Measurements from ENCODE around the gene P2RX1.

The P2RX1 gene

DNA sequence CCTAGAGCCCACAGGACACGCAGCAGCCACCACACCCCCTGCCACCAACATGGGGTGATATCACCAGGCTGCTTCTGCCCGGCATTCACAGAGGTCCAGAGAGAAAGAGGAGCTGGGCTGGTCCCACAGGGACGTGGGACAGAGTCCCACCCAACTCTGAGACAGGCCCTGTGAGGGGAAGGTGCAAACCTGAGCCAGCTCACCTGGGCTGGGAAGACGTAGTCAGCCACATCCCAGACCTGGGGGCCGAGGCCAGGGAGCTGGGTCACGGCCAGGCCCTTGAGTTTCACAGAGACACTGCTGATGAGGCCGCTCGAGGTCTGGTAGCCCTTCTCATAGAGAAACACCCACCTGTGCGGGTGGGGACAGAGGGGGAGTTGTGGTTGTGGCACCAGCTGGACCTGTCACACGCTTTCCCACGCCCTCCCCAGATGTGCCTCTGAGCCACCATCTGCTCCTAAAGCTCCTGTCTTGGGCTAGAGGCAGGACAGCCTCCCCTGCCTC is 11.2 kb downstream of the P2RX1 start:
- no peak for DNase-seq (ENCODE audit: low spot score)

DNA sequence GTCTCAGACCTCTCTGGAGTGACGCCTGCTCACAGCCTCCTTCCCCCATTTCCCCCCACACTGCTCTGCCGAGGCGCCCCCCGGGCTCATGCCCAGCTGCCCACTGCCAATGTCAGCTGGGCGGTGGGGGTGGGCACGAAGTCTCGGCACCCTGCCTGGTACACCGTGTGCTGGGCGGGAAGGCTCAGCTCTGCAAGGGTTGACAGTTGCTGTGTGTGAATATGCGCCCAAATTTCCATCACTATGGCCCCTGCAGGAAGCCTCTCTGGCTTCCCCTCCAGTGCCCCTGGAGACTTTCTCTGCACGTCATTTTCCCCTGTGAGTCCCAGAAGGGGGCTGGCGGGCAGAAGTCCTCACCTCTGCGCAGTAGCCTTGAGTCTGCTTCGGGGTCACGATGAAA is 11.8 kb downstream of the P2RX1 start:
- DNase-seq (ENCODE audit: low spot score), result no peak

DNA sequence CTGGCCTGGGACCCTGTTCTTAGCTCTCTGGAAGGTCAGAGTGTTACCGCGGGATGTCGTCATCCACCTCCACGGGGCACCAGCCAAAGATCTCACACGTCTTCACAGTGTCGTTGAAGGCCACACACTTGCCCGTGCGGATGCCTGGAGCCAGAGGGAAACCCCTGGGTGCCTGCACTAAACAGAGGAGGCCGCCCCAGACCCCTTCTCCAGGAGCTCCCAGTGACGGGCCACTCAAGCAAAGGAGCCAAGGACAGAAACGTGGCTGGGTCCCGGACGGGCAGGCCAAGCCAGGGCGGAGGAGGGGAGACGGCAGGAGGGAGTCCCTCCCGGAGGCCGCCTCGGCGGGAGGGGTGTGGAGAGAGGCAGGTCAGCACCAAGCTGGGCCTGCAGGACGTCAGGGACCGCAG is 12.4 kb downstream of the P2RX1 start:
- no peak for DNase-seq (ENCODE audit: low spot score)

DNA sequence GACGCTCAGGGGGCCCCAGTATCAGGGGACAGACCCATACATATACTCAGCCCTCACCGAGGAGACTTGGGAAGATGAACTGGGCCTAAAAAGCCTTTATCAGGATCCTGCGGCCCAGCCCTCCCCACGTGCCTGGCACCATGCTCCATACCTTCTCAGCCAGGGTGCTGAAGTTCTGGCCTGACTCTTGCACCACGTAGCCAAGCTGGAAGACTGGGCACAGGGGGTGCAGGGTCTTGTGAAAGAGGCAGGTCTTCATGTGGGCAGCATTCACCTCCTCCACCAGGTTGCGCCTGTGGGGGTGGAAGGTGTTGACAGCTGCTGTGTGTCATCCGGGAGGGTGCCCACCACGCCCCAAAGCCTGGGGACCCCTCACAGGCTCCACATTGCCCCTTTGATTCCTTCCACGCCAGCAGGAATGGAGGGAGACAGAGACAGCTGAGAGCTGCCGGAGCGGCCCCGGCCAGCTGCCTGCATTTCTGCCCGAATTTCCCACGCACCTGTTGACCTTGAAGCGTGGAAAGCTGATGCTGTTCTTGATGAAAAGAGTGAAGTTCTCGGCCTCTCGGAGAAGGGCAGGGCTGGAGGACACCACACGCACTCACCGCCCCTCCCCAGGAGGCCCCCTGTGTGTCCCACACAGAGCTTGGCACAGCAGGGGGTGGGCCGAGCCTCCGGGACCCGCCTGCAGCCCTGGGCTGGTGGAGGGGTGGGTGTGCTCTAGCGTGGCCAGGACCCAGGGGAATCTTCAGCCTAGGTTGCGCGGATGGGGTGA is 13.0 kb downstream of the P2RX1 start:
- DNase-seq (ENCODE audit: low spot score), result no peak

DNA sequence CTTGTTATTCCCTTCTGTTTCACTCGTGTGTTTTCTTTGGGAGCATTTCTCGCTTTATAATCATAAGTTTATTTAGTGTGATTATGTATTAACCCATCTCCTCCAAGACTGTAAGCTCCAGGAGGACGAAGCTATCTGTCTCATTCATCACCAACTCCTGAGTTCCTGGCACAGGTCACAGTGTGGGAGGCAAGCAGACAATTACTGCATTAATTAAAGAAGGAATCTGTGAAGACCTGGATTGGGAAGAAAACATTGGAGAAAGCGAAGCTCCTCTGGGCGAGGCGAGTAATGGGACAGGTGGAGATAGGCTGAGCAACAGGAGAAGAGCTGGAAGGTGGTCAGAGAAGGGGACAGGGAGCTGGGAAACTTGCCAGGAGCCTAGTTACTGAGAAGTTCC is 15.6 kb downstream of the P2RX1 start:
- no peak for DNase-seq (ENCODE audit: low spot score)

DNA sequence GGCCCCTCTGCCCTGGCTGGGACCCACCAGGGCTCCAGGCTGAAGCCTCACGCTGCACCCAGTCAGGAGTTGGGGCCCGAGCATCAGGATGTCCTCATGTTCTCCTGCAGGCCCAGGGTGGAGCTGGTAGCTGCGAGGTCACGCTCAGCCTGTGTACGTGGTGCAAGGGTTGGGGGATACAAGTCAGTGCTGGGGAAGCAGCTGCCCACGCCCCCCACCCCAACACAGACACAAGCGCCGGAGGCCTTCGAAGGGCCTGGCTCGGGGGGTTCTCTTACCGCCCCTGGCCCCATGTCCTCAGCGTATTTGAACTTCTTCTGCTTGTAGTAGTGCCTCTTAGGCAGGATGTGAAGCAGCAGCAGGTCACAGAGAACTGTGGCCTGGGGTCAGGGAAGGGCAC is 18.5 kb downstream of the P2RX1 start:
- no peak for DNase-seq (ENCODE audit: low spot score)

DNA sequence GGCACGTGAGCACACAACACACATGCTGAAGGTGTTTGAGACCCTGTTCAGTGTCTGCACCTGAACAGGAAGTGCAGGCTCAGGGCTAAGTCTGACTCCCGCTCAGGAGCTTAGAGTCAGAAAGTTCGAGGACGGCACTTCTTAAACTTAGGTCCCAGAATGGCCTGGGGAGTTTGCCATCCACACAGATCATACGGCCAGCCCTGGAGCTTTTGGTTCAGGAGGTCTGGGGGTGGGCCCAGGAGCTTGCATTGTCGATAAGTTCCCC is 19.4 kb downstream of the P2RX1 start:
- no peak for DNase-seq (ENCODE audit: low spot score)

DNA sequence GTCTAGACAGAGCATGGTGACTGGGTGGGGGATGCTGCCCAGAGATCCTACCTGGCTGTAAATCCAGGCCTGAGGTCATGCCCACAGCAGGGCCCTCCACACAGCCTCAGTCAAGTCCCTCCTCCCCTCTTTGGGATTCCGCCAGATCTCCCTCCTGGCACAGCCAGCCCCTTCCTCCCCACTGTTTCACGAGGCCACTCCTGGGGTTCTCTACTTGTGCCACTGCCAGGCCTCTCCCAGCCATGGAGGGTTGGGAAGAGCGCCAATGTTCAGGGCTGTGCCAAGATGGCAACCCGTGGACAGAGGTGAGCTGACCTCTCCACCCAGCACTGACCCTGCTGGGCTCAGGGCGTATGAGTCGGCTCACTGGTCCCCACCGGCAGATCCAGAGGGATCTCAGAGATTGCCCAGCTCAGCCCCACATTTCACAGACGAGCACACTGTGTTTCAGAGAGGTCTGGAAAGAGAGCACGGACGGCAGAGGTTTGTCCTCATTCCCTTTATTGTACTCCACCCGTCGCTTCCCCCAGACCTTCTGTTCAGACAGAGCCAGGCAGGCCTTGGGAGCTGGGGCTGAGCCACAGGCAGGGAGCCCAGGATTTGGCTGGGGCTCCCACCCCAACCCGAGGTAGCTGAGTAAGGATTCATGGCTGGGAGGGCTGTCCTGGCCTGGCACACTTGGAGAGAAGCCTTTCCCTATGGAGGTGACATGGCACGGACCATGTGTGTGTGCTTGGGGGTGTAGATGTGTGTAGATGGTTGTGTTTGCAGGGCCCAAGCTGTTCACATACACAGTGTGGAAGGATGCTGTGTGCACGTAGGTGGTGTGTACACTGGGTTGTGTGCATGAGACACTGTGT is 19.9 kb downstream of the P2RX1 start:
- no peak for DNase-seq (ENCODE audit: low spot score)

DNA sequence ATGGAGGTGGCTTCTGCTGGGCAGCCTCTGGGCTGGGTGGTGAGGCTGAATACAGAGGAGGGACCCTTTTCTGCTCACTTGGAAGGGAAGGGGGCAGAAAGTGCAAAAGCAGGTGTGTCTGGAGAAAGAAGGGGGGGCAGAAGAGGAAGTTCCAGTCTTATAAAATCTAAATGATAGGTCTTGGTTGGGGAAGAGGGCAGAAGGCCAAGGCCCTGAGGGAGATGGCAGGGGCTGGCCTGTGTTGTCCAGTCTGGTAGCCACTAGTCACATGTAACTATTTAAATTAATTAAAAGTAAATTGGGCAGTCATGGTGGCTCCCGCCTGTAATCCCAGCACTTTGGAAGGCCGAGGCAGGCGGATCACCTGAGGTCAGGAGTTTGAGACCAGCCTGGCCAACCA is 20.9 kb downstream of the P2RX1 start:
- no peak for DNase-seq (ENCODE audit: low spot score)

DNA sequence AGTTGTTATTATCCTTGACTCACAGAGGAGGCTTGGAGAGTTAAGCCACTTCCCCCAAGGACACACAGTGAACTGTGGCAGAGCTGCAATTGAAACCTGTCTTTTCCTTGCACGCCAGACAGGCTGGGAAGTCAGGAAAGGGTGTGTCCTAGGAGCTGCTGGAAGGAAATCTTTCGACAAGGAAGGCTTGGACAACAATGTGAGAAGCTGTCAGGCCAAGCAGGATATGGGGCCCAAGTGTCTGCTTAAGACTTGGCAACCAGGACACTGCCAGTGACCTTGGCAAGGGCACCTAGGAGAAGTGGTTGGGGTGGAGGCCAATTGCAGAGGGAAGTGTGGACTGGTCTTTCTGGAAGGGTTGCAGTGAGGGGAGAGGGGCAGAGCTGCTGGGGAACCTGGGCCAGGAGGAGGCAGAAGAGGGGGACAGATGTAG is 21.3 kb downstream of the P2RX1 start:
- no peak for DNase-seq (ENCODE audit: low spot score)

DNA sequence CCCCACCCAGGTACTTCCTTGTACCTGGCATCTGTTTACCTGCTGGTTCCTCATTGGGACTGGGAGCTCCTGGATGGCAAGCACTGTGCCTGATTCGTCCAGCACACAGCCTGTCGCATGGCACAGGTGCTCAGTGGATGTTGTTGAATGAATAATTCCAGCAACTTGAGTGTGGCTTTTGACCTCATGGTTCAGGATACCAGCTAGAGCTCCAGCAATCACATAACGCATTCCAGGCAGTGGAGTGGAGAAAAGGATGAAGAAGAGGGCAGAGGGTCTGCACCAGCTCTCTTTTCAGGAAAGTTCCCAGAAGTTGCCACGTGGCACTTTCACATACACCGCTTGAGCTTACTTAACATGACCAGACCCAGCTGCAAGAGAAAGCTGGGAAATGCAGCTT is 22.1 kb downstream of the P2RX1 start:
- DNase-seq (ENCODE audit: low spot score), result no peak

DNA sequence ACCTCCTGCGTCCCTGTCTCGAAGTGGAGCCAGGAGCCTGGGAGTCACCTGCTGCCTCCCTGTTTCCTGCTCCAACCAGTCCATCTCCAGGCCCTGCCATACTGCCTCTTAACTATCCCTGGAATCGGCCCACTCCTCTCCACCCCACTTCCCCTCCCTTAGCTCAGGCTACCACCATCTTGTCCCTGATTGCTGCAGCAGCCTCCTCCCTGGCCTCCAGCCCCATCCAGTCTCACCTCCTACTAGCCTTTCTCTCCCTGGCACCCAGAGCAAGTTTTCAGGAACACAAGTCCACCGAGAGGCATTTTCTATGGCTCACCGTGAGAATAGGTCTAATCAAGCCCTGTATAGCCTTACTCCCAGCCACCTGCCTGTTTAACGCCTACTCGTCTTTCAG is 22.5 kb downstream of the P2RX1 start:
- DNase-seq (ENCODE audit: low spot score), result no peak

DNA sequence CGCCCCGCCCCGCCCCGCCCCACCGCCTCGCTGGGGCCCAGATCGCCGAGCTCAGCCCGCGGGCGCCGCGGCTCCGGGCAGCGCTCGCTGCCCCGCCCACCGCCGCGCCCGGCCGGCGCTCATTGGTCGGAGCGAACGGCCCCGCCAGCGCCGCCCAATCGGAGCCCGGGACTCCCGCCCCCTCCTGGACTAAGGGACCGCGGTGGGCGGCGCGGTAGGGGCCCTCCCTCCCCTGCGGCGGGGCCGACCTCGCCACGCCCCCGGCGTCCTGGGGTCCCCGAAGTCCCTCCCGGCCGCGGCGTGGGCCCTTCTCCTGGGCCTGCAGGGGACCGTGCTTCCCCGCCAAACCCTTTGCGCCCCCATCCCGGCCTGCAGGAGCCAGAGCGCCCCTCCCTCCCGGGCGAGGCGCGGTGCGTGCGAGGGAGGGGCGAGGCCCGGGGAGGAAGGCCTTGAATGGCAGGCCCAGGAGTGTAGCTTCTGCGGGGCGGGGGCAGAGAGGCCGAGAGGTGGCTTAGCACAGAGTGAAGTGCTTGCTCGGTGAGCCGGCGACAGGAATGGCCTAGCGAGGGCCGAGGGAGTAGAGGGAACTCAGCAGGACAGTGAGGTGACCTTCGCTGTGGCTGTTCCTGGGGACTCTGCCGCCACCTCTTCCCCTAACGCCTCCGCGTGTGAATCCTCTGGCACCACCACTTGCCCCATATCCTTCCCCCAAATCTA is 23.1 kb downstream of the P2RX1 start, which contains the start of gene CAMKK1:
CAMKK1 (minus strand) TSS at position 51 of the 717 bp plus-strand sequence. CDS start 7,366 bp downstream, outside the sequence.
- DNase-seq (ENCODE audit: low spot score), result peak; percentile 99

DNA sequence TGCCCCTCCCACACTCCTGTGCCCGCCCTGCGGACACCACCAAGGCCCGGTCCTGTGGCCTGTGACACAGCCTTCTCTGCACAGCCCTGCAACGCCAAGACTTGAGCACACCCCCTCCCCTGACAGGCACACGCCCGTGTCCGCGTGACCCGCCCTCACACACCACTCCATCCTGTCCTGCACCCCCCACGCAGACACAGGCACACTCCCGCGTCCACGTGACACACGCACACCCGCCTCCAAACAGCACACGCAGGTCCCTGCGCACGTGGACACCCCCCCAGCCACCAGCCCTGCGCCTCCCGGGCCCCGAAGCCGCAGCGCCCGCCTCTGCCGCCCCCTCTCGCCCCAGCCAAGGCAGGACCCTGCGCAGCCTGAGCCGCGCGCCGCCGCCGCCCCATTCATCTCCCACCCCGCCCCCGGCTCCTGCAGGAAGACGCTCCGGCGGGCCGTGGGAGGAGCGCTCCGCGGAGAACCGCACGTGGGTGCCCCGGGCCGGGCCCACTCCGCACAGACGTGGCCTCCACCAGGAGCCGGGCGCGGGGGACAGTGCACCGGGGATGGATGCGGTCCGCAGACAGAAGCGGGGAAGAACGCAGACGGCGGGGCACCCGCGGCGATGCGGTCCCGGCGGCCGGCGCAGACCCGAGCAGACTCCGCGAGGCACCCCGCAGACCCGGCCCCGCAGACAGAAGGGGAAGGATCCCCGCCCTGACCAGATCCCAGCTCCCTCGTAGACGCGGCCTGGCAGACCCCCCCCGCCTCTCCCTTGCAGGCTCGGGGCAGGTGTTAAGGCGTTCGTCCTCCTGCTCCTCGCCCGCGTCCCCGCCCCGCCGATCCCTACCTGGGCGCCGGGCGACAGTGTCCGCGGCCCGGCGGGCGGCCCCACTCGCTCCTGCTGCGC is 23.9 kb downstream of the P2RX1 start:
- peak; percentile 76 for DNase-seq (ENCODE audit: low spot score)

DNA sequence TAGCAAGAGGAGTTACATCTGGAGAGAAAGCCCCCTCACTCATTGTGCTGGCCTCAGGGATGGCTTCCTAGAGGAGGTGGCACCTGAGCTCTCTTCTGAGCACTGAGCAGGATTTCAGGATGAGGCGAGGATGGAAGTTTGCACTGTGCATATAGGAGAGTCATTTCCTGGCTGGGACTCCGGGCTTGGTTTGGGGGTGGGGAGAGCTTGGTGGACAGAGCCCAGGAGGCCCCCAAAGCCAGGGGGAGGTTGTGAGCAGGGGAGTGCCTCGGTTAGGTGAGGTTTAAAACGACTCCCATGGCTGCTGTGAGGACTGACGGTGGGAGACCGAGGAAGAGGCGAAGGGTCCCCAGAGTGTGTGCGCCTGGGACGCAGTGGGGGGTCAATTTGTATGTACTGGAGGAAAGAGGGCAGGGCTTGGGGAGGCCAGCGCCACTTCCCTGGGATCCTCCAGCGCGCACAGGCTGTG is 24.6 kb downstream of the P2RX1 start:
- no peak for DNase-seq (ENCODE audit: low spot score)

DNA sequence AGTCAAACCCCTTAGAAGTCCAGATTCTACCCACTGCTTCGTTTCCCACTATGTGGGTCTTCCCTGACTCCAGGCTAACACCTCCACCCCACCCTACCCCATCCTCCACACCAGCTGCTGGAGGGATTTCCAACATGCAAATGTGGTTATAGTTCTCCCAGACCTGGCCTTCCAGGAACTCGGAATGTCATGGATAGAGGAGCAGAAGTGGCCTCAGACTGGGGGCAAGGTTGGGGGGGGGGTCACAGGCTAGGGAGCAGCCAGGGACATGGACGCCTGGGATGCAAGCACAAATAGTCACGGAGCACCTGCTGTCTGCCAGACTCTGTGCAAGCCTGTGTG is 25.4 kb downstream of the P2RX1 start:
- DNase-seq (ENCODE audit: low spot score), result no peak

DNA sequence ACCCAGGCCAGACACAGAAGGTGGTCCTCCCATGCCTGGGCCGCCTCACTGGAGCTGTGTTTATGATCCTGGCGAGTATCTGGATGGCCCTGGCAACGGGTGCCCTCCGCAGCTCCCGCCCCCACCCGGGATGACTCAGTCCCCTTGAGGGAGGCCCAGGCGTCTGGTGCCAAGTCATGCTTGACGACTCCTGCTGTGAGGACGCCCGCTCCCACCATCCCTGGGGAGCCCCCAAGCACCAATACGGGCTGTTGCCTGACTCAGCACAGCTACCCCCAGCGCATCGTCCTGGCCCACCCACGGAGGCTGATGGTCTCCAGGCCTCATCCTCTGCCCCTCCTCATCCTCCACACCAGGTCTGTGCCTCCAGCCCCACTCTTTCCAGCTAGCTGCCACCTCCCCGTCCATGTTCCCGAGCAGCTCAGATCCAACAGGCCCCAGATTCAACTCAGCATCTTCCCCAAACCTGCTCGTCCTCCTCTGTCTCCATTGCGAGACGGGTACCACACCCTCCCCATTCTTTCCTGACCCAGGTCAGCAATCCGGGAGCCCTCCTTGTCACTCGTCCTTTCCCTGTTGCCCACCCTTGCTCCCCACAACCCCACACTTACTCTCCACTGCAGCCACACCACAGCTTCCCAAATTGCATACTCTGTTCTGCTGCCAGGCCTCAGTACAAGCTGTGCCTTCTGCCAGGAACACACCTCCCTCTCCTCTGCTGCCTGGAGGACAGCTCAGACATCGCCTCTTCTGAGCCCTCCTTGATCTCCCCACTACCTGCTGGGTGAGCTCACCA is 26.0 kb downstream of the P2RX1 start:
- DNase-seq (ENCODE audit: low spot score), result peak; percentile 94

DNA sequence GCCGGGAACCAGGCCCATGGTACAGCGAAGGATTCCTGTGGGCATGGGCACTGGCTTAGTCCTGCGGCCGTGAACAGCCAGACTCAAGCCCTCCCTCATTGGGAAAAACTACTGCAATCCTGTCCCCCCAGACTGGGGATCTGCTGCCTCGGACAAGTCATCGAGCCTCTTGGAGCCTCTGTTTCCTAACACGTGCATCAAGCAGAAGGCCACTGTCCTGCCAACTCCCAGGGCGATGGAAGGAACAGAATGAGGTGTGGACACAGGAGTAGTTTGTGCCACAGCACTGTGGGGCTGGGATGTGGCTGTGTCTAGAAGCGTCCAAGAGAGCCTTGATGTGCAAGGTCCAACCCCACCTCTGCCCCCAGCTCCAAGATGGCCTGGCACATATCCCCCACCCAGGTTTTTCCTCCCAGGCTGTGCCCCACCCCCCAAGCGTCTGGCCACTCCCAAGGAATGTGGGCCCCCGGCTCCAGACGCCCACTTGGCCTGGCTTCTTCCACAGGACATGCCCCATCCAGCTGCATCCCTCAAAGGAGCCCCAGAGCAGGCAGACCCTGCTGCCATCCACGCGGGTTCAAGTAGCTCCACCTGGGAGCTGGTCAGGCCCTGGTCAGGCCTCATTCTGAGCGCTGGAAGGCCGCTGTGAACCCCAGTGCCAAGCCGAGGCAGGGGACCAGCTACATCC is 26.8 kb downstream of the P2RX1 start:
- DNase-seq (ENCODE audit: low spot score), result no peak

DNA sequence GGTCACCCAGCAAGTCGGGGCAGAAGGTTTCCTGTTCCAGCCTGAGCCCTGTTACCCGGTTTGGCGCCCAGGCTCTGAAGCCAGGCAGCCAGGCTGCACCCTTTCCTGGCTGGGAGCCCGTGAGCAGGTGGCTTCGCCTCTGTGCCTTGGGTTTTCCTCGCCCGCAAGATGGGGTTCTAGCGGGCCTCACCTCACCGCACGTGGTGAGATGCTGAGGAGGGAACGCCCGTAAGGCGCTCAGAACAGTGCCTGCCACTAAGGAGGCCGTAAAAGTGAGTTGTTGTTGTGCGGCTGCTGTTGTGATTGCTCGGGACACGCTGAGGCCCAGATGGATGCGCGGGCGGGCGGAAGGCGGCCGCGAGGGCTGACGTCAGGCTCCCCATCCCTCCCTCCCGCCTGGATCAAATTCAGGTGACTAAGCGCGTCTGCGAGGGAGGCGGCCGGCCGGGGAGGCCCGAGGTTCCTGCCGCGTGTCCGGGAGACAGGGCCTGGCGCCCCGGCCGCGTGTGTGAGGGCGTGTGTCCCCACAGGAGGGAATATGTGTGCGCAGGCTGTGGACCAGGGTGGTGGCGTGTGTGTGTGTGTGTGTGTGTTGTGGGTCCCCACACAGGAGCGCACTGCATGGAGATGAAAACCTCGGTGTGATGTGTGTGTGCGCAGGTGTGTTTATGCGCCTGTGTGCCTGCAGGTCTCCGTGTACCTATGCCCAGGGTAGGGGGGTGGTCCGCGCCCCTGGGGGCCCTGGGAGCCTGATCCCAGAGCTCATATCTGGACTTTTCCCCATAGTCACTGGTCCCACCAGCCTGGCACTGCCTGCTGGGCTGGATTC is 27.7 kb downstream of the P2RX1 start:
- DNase-seq (ENCODE audit: low spot score), result peak; percentile 97
